ENCODE results near the gene GNAQ.

DNA sequence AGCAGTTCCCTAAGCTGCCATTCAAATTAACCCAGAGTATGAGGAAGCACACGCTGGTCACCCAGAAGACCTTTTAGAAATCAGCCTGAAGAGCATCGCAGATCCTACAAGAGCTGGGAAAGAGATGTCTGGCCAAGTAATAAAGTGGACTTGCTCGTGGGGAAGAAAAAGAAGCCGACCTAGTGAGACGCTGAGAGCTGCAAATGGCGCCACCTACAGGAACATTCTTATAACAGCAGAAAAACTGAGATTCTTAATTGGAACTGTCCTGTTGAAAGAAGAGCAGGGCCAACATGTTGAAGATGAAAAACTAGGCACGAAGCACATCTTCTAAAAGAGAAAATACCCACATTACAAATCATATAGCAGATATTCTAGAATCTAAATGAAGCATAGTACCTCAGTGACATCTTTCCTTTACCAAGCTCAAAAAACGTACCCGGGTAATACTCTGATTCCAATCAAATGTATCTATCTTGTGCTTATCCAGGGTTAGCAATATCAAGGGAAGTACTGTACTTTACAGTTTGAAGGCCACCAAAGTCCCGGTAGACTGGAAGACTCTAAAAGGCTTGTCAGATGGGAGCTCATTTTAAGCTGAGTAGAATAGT lies 3.9 kb upstream of the GNAQ start:
- TF ChIP-seq, protein P1, sequence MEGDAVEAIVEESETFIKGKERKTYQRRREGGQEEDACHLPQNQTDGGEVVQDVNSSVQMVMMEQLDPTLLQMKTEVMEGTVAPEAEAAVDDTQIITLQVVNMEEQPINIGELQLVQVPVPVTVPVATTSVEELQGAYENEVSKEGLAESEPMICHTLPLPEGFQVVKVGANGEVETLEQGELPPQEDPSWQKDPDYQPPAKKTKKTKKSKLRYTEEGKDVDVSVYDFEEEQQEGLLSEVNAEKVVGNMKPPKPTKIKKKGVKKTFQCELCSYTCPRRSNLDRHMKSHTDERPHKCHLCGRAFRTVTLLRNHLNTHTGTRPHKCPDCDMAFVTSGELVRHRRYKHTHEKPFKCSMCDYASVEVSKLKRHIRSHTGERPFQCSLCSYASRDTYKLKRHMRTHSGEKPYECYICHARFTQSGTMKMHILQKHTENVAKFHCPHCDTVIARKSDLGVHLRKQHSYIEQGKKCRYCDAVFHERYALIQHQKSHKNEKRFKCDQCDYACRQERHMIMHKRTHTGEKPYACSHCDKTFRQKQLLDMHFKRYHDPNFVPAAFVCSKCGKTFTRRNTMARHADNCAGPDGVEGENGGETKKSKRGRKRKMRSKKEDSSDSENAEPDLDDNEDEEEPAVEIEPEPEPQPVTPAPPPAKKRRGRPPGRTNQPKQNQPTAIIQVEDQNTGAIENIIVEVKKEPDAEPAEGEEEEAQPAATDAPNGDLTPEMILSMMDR (IDR thresholded peaks at IDR 0.05; ENCODE audit: borderline replicate concordance, extremely low read depth, low read length, poor library complexity, severe bottlenecking) = peak; percentile 84
- no peak for TF ChIP-seq EZH2 (IDR thresholded peaks at IDR 0.05; ENCODE audit: borderline replicate concordance, low read depth, low read length, severe bottlenecking)

All from DND-41 (cell line).